B cell (primary cell): ENCODE results near the gene SRRM3.
"Not testable (repeated sequence)": the region's sequence is repeated elsewhere in the genome, so short reads cannot be mapped to it uniquely, and the experiment has no call there.

Source experiments
- EZH2 ChIP-seq: IDR thresholded peaks from 2 replicates; pipeline ENCODE4 v1.6.1; 2012; ENCODE audit warnings: borderline replicate concordance, low read depth, mild to moderate bottlenecking, moderate library complexity, low read length; ENCODE audit not compliant: insufficient read depth, poor library complexity, severe bottlenecking
- TF ChIP-seq, protein P1 (sequence below): fragments of 200-600 bp; IDR thresholded peaks from one replicate; pipeline ENCODE4 v1.8.0; 2022; ENCODE audit warnings: antibody characterized with exemption, mild to moderate bottlenecking

GRCh38 chr7:76163812-76164211 is 37.9 kb upstream of the SRRM3 start:
- TF ChIP-seq EZH2, result not testable (repeated sequence)
- TF ChIP-seq, protein P1, sequence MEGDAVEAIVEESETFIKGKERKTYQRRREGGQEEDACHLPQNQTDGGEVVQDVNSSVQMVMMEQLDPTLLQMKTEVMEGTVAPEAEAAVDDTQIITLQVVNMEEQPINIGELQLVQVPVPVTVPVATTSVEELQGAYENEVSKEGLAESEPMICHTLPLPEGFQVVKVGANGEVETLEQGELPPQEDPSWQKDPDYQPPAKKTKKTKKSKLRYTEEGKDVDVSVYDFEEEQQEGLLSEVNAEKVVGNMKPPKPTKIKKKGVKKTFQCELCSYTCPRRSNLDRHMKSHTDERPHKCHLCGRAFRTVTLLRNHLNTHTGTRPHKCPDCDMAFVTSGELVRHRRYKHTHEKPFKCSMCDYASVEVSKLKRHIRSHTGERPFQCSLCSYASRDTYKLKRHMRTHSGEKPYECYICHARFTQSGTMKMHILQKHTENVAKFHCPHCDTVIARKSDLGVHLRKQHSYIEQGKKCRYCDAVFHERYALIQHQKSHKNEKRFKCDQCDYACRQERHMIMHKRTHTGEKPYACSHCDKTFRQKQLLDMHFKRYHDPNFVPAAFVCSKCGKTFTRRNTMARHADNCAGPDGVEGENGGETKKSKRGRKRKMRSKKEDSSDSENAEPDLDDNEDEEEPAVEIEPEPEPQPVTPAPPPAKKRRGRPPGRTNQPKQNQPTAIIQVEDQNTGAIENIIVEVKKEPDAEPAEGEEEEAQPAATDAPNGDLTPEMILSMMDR, result not testable (repeated sequence)
